CD4-positive, alpha-beta T cell treated with Interleukin-17A for 4 hours (primary cell): Measurements from ENCODE around the gene KCNQ1.
"Not testable (repeated sequence)": the region's sequence is repeated elsewhere in the genome, so short reads cannot be mapped to it uniquely, and the experiment has no call there.

Source experiments
- DNase-seq: peaks from one replicate; pipeline ENCODE4 v3.0.0-alpha.2; 2020; ENCODE audit warnings: mixed read lengths

Gene KCNQ1

DNA sequence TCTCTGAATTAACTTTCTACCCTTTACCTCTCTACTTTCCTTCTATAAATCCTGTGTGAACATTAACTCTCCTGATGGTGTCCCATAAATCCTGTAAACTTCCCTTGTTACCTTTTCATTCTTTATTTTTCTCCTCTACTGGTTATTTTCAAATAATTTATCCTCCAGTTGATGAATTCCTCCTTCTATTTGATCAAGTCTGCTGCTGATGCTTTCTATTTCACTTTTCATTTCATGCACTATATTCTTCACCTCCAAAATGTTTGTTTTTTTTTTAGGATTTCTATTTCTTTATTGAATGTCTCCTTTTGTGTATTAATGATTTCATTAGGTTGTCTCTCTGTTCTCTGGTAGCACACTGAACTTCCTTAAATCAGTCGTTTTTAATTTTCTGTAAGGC lies 186.4 kb downstream of the KCNQ1 start:
- DNase-seq, result no peak

DNA sequence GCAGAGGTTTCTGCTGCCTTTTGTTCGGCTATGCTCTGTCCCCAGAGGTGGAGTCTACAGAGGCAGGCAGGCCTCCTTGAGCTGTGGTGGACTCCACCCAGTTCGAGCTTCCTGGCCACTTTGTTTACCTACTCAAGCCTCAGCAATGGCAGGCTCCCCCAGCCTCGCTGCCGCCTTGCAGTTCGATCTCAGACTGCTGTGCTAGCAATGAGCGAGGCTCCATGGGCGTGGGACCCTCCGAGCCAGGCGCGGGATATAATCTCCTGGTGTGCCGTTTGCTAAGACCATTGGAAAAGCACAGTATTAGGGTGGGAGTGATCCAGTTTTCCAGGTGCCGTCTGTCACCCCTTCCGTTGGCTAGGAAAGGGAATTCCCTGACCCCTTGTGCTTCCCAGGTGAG lies 195.0 kb downstream of the KCNQ1 start:
- not testable (repeated sequence) for DNase-seq

DNA sequence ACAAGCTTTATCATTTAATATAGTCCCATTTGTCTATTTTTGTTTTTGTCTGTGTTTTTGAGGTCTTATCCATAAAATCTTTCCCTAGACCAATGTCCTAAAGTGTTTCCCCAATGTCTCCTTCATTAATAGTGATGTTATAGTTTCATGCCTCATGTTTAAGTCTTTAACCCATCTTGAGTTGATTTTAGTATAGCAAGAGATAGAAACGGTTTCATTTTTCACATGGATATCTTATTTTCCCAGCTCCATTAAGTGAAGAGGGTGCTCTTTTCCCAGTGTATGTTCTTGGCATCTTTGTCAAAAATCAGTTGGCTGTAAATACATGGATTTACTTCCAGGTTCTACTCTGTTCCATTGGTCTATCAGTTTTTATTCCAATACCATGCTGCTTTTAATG lies 196.8 kb downstream of the KCNQ1 start:
- no peak for DNase-seq

DNA sequence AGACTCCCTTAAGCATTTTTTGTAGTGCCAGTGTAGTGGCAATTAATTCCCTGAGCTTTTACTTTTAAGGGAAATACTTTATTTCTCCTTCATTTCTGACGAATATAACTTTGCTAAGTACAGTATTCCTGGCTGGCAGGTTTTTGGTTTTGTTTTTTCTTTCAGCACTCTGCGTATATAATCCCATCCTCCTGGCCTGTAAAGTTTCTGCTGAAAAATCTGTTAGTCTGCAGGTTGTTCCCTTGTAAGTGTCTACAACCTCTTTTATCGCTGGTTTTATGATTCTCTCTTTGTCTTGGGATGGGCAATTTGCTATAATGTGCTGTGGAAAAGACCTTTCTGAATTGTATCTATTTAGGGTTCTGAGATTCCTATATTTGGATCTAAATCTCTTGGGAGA lies 198.9 kb downstream of the KCNQ1 start:
- no peak for DNase-seq

DNA sequence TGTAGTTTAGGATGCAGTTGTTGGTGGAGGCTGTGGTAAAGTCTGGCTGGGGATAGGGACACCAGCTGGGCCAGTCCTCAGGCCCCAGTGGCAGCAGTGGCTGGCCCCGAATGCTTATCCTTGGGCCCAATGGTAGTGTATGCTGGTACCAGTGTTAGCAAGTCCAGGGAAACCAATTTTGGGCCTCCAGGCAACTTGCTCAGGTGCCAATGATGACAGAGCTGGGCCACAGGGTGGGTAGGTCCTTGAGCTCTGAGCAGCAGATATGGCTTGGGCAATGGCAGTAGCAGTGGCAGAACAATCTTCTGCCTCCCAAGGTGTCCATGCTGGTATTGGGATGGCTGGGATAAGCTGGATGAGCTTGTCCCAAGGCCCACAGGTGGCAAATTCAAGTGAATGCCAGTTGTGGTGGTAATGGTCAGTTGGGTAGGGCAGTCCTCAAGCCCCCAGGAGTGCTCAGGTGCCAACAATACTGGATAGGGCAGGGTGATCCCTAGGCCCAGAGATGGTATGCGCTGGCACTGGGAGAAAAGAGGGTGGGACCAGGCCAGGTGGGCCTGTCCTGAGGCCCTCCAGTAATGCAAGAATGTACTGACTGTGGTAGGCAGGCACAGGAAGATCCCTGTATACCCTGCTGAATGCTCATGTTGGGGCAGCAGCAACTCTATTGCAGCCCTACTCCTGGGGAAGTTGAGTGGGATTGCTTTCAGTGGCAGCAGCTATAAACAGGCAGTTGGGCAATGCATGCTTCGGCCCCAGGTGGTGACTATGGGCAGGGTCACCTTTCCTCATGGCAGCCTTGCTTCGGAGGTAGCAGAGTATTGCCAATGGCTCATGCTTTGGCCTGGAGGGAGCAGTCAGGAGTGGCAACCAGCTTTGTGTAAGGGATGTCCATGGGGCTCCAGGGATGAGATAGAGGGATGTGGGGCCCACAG lies 200.3 kb downstream of the KCNQ1 start:
- no peak for DNase-seq

DNA sequence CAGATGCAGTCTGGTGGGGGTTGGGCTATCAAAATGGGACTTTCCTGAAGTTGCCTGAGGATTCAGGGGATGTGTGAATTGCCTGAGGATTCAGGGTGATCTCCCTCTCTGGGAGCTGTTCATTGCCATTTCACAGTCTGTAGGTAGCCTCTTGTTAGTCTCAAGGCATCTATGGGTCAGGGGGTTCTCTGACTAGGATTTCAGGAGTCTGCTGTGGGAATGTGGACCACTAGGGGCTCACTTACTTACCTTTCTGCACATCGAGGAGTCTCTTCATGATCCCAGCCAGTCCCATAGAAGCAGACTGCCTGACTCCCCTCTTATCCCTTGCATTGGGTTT lies 200.9 kb downstream of the KCNQ1 start:
- DNase-seq, result no peak

DNA sequence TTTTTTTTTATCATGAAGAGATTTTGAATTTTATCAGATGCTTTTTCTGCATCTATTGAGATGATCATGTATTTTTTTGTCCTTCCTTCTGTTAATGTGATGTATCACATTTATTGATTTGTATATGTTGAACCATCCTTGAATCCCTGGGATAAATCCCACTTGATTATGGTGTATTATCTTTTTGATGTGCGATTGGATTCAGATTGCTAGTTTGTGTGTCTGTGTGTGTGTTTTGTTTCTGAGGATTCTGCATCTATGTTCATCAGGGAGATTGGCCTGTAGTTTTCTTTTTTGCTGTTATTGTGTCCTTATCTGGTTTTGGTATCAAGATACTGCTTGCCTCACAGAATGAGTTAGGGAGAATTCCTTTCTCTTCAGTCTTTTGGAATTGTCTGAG lies 202.4 kb downstream of the KCNQ1 start:
- no peak for DNase-seq

DNA sequence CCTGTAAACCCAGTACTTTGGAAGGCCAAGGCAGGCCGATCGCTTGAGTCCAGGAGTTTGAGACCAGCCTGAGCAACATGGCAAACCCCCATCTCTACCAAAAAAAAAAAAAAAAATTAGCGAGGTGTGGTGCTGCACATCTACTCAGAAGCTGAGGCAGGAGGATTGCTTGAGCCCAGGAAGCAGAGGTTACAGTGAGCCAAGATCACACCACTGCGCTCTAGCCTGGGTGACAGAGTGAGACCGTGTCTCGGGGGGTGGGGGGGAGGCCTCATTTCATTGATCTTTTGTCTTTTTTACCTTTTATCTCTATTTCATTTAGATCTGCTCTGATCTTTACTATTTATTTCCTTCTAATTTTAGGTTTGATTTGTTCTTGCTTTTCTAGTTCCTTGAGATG lies 203.1 kb downstream of the KCNQ1 start:
- DNase-seq, result no peak

DNA sequence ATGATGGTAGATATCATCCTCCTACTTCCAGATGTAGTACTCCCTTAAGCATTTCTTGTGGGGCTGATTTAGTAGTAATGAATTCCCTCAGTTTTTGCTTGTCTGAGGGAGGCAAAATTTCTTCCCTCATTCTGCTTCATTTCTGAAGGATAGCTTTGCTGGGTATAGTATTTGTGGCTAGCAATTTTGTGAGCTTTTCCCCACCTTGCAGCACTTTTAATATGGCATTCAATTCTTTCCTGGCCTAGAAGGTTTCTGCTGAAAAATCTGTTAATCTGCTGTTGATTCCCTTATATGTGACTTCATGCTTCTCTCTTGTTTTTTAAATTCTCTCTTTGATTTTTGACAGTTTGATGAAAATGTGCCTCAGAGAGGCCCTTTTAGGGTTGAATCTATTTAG lies 204.6 kb downstream of the KCNQ1 start:
- DNase-seq, result no peak

DNA sequence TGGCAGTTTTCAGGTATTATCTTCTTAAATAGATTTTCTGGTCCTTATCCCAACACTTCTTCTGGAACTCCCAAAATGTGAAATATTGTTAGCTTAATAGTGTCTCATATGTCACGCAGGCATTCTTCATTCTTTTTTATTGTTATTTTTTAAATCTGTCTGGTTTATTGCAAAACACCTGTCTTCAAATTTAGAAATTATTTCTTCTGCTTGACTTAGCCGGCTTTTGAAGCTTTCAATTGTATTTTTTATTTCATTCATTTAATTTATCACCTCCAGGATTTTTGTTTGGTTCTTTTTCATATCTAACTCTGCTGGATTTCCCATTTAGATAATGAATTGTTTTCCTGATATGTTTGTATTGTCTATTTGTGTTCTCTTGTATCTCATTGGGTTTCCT lies 205.0 kb downstream of the KCNQ1 start:
- no peak for DNase-seq

DNA sequence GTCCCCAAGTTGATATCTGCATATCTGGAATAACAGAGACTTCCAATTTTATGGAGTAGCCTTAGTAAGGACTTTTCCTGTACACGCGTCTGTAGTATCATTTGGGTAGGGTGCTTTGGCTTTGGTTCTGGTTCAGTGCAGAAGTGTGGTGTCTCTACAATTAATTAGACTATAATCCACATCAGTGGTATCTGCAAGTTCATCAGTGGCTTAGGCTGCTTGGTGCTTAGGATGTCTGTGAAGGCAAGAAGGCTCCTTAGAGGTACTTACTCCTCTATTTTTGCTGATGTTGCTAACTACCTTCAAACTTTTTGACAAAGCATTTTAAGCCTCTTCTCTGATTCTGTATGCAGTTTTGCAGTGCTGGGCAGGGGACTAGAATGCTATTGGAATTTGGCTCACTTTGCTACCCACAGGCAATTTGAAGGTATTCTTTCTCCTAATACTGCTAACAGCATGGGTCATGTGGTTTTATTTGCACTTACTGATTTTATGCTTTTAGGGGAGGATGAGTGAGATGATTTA lies 205.6 kb downstream of the KCNQ1 start:
- no peak for DNase-seq

DNA sequence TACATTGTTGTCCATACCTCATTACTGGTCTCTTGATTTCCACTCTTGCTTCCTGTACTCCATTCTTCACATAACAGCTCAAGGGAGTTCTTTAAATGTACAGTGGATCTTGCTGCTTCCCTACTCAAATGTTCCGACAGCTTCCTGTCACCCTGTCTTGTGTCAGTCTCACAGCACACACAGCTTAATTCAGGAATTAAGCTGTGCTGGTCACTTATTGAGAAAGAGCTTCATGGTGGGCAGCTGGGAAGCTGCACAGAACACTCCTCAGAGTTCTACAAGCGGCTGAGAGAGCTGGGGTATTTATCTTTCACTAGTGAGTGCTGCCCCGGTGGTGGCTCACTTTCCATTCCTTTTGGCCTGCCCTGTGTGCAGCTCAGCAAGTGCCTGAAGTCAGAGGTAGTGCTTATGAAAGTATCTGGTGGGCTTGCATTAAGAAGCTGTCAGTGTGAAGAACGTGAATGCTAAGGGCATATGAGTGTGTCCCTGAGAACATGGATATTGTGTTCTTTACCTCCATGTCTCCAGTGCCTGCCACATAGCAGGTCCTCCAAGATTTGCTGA lies 206.3 kb downstream of the KCNQ1 start:
- no peak for DNase-seq

DNA sequence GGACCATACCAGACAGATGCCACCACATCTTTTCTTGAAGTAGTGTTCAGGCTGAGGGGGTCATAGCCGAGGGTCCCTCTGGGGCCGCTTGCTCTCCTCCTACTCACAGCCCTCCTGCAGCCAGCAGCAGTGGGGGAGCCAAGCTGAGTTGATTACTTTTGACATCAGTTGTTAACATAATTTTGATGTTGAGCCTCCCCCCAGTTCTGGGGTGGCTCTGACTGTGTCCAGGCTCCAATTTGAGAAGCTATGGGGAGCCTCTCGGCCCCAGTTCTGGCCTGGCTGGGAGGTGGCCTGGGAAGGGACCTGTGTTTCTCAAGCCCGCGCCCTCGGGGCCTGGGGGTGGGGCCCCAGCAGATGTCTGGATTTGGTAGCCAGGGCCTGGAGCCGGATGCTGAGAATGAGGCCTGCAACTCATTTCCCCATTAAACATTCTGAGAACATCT lies 207.0 kb downstream of the KCNQ1 start:
- no peak for DNase-seq

DNA sequence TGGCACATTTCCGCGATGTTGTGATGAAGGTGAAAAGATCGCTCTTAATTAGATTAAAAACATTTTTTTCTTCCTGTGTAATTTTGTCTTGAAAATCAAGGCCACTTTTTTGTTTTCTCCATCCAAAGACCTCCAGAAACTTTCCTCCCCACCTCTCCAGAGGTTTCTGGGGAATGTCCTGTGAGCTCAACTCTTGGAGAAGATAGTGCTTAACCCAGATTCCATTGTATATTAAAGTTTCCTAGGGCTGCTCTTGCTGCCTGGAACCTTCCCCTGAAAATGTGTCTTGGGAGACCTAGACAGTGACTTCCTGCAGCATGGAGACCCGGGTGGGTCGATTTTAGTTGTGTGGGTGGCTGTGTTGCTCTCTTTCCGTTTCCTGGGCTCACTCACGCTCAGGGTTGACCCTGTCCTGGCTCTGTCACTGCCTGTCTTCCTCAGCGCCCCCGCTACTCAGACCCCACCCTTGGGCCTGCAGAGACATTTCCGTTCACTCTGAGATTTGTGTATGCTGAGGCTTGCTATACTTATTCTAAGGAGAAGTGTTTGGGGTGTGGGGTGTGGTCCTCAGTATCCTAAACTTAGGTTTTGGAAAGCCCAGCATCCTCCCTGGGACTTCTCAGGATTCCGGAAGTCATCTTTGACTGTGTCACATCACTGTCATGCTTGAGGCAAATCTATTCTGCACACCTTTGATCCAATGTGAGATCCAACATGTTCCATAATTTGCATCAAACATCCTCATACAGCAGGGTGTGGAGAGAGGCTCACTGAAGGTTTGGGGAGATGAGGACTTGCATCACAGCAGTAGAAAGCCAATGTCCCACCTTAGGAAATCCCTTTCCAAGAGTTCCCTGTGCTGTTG lies 207.8 kb downstream of the KCNQ1 start:
- DNase-seq, result no peak

DNA sequence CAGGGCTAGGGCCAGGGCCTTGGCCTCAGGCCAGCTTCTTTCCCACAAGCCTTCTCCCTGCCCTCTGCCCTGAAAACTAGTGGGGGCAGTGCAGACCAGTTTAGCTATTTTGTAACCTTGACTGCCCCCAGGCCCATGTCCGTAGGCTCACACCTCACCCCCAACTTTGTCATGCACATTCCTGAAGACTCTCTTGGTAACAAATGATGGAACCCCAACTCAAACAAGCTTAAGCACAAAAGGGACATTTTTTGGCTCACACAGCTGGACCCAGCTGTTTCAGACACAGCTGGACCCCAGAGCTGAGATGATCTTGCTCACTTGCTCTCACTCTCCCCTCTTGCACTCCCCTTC lies 208.4 kb downstream of the KCNQ1 start:
- no peak for DNase-seq

DNA sequence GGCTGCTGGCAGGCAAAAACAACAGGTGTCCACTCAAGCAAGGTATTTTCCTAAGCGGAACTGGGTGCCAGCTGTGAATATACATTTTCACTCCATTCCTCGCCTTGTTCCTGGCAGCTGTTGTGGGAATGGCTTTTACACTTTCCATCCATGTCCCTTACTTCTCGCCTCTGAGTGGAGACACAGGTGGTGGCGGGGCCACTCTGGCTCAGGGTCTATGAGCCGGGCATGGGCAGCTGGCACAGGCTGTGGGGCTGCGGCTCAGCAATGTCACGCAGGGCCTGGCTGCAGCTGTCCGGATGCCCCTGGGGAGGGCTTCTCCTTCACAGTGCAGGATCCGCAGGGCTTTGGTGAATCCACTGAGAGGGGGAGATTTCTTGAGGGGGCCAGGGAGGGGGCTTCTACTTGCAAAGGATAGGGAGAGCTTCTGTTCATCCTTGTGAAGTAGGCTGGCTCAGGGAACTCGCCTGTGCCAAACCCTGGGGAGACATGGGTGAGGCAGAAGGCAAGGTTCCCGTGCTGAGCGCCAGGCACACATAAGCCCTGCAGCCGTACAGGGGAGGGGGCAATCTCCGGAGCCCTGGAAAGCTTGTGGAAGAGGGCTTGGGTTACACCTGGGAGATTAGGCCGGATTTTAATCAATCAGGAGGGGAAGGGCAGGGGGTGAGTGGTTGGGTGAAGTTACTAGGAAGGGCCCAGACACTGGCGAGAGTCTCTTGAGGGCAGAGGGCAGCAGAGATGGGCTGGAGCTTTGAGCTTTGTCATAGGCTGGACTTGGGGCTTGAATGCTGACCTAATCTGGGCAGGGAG lies 209.3 kb downstream of the KCNQ1 start:
- no peak for DNase-seq

DNA sequence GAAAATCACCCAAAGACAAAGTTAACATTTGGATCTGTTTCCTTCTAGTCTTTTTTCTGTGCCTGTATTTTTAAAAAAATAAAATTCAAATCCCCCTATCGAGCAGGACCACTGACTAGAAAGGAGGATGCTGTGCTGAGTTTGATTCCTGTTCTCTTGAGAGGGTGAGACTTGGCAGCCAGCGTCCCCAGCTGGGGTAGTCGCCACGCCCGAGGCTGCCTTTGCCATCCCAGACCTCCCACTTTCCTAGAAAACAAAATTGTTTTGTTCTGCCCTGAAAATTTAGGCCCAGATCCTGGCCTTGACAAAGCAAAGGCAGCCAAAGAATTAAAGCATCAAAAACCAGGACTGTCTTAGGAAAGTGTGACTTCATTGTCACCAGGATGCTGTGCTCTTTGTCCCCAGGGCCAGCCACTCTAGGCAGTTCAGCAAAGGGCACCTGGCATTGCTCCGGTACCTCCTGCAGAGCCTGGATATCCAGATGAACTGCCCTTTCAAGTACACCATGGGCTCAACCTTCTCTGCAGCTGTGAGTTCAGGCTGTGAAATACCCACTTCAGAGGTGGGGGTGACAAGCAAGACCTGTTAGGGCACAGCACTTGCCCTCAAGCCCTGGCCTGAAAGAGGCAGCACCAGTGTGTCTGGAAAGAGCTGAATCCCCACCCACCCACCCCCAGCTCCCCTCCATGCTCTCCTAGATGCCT lies 210.4 kb downstream of the KCNQ1 start:
- DNase-seq, result no peak

DNA sequence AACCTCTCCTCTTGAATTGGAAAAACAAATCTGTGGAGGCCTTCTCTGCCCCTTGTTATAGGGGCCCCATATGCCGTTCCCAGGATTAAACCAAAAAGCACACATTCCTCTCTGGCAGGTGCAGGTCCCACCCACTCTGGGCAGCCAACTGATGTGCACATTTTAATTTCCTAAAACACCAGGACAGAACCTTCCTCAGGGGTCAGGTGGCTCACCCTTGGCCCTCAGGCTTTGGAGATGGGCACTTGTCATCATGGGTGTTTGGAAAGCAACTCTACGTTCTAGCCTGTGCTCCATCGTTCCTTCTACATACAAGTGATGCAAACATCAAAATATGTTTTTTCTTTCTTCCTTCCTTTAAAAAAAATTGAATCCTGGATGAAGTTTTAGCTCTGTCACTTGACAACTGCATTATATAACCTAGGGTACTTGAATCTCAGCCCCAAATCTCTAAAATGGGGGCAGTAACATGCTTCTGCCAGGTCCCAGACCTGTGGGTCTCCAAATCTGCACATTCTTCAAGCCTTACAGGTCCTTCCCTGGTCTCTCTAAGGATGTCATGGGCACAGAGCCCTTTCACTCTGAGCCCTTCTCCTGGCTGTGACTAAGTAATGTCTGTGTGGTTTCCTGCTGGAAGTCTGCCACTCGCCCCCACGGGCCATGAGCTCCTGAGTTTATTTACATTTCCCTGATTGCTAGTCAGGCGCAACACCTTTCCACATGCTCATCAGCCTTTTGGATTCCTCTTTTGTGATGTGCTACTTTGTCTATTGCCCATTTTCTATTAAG lies 211.2 kb downstream of the KCNQ1 start:
- DNase-seq, result no peak

DNA sequence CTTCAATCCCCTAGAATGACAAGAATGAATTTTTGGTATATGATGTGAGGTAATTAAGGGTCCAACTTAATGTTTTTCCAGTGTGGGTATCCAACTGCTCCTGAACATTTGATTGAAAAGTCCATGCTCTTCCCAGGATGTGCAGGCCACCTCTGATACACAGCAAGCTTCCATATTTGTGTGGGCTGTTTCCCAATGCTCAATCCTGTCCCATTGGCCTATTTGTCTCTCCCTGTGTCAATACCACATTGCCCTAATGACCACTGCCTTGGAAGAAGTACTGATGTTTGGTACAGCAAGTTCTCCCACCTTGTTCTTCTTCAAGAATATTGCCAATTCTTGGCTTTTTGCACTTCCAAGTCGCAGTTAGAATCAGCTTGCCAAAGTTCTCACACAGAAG lies 212.1 kb downstream of the KCNQ1 start:
- no peak for DNase-seq

DNA sequence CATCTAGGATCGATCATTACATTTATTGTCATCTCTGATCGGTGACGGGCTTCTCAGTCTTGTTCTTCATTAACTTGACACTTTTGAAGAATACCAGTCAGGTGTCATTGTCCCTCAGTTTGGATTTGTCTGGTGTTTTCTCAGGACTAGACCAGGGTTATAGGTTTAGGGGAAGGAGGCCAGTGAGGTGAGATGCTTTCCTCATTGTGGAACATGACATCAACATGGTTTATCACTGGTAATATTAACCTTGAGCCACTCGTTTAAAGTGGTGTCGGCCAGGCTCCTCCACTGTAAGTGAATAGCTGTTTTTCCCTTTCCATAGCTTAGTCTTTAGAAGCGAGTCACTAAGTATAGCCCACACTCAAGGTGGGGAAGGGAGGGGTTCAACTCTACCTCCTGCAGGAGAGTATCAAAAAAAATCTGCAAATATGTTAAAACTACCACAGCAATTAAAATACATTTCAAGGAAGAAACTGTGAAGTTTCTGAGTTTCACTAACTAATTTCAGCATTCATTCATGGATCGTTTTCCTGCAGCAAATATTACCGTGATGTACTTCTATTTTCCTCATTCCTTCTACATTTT lies 213.0 kb downstream of the KCNQ1 start:
- no peak for DNase-seq
